H1 (cell line): ENCODE results near the gene ABHD1. TPM values are rescaled to one million over a fixed set of nuclear protein-coding genes. Genes with fewer than 3 reads are reported as not detected.
A peak's percentile ranks its signal among the peaks of the same experiment; 100 is the strongest.

Source experiments
- CTCF ChIA-PET: fragments of 300-600 bp; sonication (Branson Sonifier 250); formaldehyde crosslinking; loops from one replicate; lab custom pipeline; 2021; ENCODE audit not compliant: partially characterized antibody; lab: Charles Lee
- POLR2A ChIA-PET: fragments of 300-600 bp; sonication (Branson Sonifier 250); formaldehyde crosslinking; loops from one replicate; lab custom pipeline; 2021; ENCODE audit warnings: inconsistent platforms; ENCODE audit not compliant: partially characterized antibody; lab: Charles Lee
- DNase-seq, 2 experiments: peaks; one replicate each; pipeline versions ENCODE4 v3.0.0 to v3.0.0-alpha.2; 2010 to 2022; ENCODE audit warnings: low spot score in 2 of 2, low read depth in 1 of 2, mixed read lengths in 1 of 2
- FAIRE-seq: peaks from 2 replicates; lab custom pipeline; 2011; peaks lifted over from hg19 to GRCh38; lab: Jason Lieb, UNC
- H2AFZ ChIP-seq: 2 replicates; pipeline ENCODE4 v1.8.1; 2012; ENCODE audit warnings: low read length, inconsistent platforms
- H2AK5ac ChIP-seq: 2 replicates; pipeline ENCODE4 v1.6.1; 2013; ENCODE audit warnings: low read depth, low read length
- H2BK120ac ChIP-seq: replicated peaks from 2 replicates; pipeline ENCODE3; 2013; ENCODE audit warnings: low read depth, low read length, inconsistent platforms
- H2BK12ac ChIP-seq: 2 replicates; pipeline ENCODE4 v1.6.1; 2013; ENCODE audit warnings: low read depth, low read length
- H2BK15ac ChIP-seq: 2 replicates; pipeline ENCODE4 v1.6.1; 2013; ENCODE audit warnings: low read length
- H2BK20ac ChIP-seq: 2 replicates; pipeline ENCODE4 v1.6.1; 2013; ENCODE audit warnings: low read length
- H2BK5ac ChIP-seq: 2 replicates; pipeline ENCODE4 v1.6.1; 2013; ENCODE audit warnings: low read depth, low read length
- H3K14ac ChIP-seq: 2 replicates; pipeline ENCODE4 v1.6.1; 2013; ENCODE audit warnings: inconsistent platforms; ENCODE audit not compliant: insufficient read length
- H3K18ac ChIP-seq: 2 replicates; pipeline ENCODE4 v1.6.1; 2013; ENCODE audit warnings: low read length; ENCODE audit errors: extremely low read depth
- H3K23ac ChIP-seq: 2 replicates; pipeline ENCODE4 v1.6.1; 2013; ENCODE audit warnings: inconsistent platforms; ENCODE audit not compliant: insufficient read length
- H3K23me2 ChIP-seq: 2 replicates; pipeline ENCODE4 v1.6.1; 2013; ENCODE audit warnings: low read depth, low read length
- H3K27ac ChIP-seq: 2 replicates; pipeline ENCODE4 v1.6.1; 2011; ENCODE audit warnings: low read depth, low read length, inconsistent platforms
- H3K27me3 ChIP-seq, 4 experiments: replicated peaks in 1 of 4; 1 replicate in 1 of 4; 2 replicates in 3 of 4; pipeline versions ENCODE4 v1.6.1 to v1.8.1; 2011 to 2013; ENCODE audit warnings: low read length in 3 of 4, mild to moderate bottlenecking in 3 of 4, inconsistent platforms in 2 of 4, mixed read lengths in 2 of 4, moderate library complexity in 1 of 4; ENCODE audit not compliant: control insufficient read depth in 3 of 4, insufficient read depth in 3 of 4; ENCODE audit errors: extremely low read depth in 1 of 4
- H3K36me3 ChIP-seq, 4 experiments: 2 replicates each; pipeline versions ENCODE4 v1.6.1 to v1.8.1; 2011 to 2013; ENCODE audit warnings: mild to moderate bottlenecking in 4 of 4, low read length in 3 of 4, moderate library complexity in 2 of 4, control low read depth in 1 of 4, inconsistent platforms in 1 of 4; ENCODE audit not compliant: insufficient read depth in 4 of 4, control insufficient read depth in 2 of 4
- H3K4ac ChIP-seq: replicated peaks from 2 replicates; pipeline ENCODE3; 2013; ENCODE audit warnings: low read length, low read depth, mixed read lengths, inconsistent platforms; ENCODE audit not compliant: insufficient read length
- H3K4me1 ChIP-seq, 4 experiments: replicated peaks in 1 of 4; 1 replicate in 1 of 4; 2 replicates in 3 of 4; pipeline versions ENCODE4 v1.6.1 to v1.8.1; 2011 to 2013; ENCODE audit warnings: low read length in 3 of 4, inconsistent platforms in 2 of 4, mixed read lengths in 1 of 4; ENCODE audit not compliant: insufficient read depth in 4 of 4, control insufficient read depth in 3 of 4
- H3K4me2 ChIP-seq, 2 experiments: 2 replicates each; pipeline versions ENCODE4 v1.6.1 to v1.8.1; 2011 to 2013; ENCODE audit warnings: low read depth in 2 of 2, low read length in 2 of 2, control low read depth in 1 of 2, inconsistent platforms in 1 of 2, mild to moderate bottlenecking in 1 of 2; ENCODE audit not compliant: insufficient read depth in 1 of 2
- H3K4me3 ChIP-seq, 4 experiments: fragments of 200-600, 300-600 bp in 1 of 4; sonication (generic), shearing (Covaris generic), sonication (Bioruptor Twin) in 1 of 4; 2 replicates each; pipeline versions ENCODE4 v1.5.1 to v1.8.1; 2011 to 2016; ENCODE audit warnings: low read length in 4 of 4, low read depth in 3 of 4, control low read depth in 2 of 4, inconsistent platforms in 2 of 4, mild to moderate bottlenecking in 2 of 4, mixed read lengths in 1 of 4, moderate library complexity in 1 of 4; ENCODE audit not compliant: insufficient read depth in 2 of 4; ENCODE audit errors: extremely low read depth in 1 of 4
- H3K56ac ChIP-seq: replicated peaks from 2 replicates; pipeline ENCODE3; 2013; ENCODE audit warnings: low read depth, mild to moderate bottlenecking, mixed read lengths, low read length, inconsistent platforms; ENCODE audit not compliant: insufficient read length
- H3K79me1 ChIP-seq: 2 replicates; pipeline ENCODE4 v1.6.1; 2013; ENCODE audit warnings: low read depth, low read length, control low read depth
- H3K79me2 ChIP-seq, 2 experiments: 2 replicates each; pipeline versions ENCODE4 v1.6.1 to v1.8.1; 2012 to 2013; ENCODE audit warnings: low read length in 2 of 2, mild to moderate bottlenecking in 2 of 2, inconsistent platforms in 1 of 2; ENCODE audit not compliant: insufficient read depth in 2 of 2, control insufficient read depth in 1 of 2
- H3K9ac ChIP-seq, 4 experiments: replicated peaks in 1 of 4; 1 replicate in 1 of 4; 2 replicates in 3 of 4; pipeline versions ENCODE4 v1.6.1 to v1.8.1; 2011 to 2013; ENCODE audit warnings: low read depth in 3 of 4, low read length in 3 of 4, control low read depth in 2 of 4, mild to moderate bottlenecking in 2 of 4, moderate library complexity in 2 of 4, inconsistent platforms in 1 of 4; ENCODE audit errors: extremely low read depth in 1 of 4
- H3K9me3 ChIP-seq, 2 experiments: 2 replicates each; pipeline versions ENCODE4 v1.6.1 to v1.8.1; 2012 to 2013; ENCODE audit warnings: mild to moderate bottlenecking in 2 of 2, moderate library complexity in 2 of 2, control low read depth in 1 of 2, inconsistent platforms in 1 of 2, low read depth in 1 of 2, low read length in 1 of 2, mixed read lengths in 1 of 2; ENCODE audit not compliant: insufficient read depth in 2 of 2
- H4K20me1 ChIP-seq, 2 experiments: replicated peaks in 1 of 2; 2 replicates each; pipeline versions ENCODE3 to v1.8.1; 2011 to 2013; ENCODE audit warnings: inconsistent platforms in 2 of 2, low read length in 2 of 2, mild to moderate bottlenecking in 1 of 2; ENCODE audit not compliant: insufficient read depth in 2 of 2, control insufficient read depth in 1 of 2
- H4K5ac ChIP-seq: 2 replicates; pipeline ENCODE4 v1.6.1; 2013; ENCODE audit warnings: low read length, low read depth, mixed read lengths, inconsistent platforms; ENCODE audit not compliant: insufficient read length
- H4K8ac ChIP-seq: 2 replicates; pipeline ENCODE4 v1.8.0; 2013; ENCODE audit warnings: mild to moderate bottlenecking, moderate library complexity, low read length, inconsistent platforms; ENCODE audit not compliant: insufficient read depth; ENCODE audit errors: extremely low read depth
- H4K91ac ChIP-seq: replicated peaks from 2 replicates; pipeline ENCODE3; 2013; ENCODE audit warnings: low read length, mixed read lengths, inconsistent platforms; ENCODE audit not compliant: insufficient read length
- ASH2L ChIP-seq: fragments of 200-600, 300-600 bp; sonication (generic); IDR thresholded peaks from one replicate; pipeline ENCODE4 v1.7.1; 2017; ENCODE audit warnings: low read length
- CBX8 ChIP-seq: fragments of 300-800, 300-1000 bp; sonication (generic); IDR thresholded peaks from 2 replicates; pipeline ENCODE4 v1.7.1; 2016; ENCODE audit warnings: low read depth, low read length, borderline replicate concordance
- EGR1 ChIP-seq: IDR thresholded peaks from 2 replicates; pipeline ENCODE4 v1.6.1; 2011; ENCODE audit warnings: low read depth, low read length, borderline replicate concordance
- FOSL1 ChIP-seq: IDR thresholded peaks from 2 replicates; pipeline ENCODE4 v1.6.1; 2011; ENCODE audit warnings: mild to moderate bottlenecking, low read depth, low read length, moderate library complexity; ENCODE audit not compliant: insufficient read depth
- KDM1A ChIP-seq: fragments of 200-600, 300-600 bp; sonication (generic); IDR thresholded peaks from 2 replicates; pipeline ENCODE4 v1.7.1; 2016; ENCODE audit warnings: mild to moderate bottlenecking, low read length, borderline replicate concordance
- PHF8 ChIP-seq: fragments of 200-600 bp; sonication (generic); conservative IDR thresholded peaks from 2 replicates; pipeline ENCODE4 v1.7.1; 2012; ENCODE audit warnings: low read depth, mild to moderate bottlenecking, inconsistent platforms, low read length, moderate library complexity
- SP1 ChIP-seq: IDR thresholded peaks from 2 replicates; pipeline ENCODE4 v1.6.1; 2011; ENCODE audit warnings: low read depth, low read length
- SRF ChIP-seq: IDR thresholded peaks from 2 replicates; pipeline ENCODE4 v1.6.1; 2011; ENCODE audit warnings: mild to moderate bottlenecking, low read depth, low read length, moderate library complexity
- TBP ChIP-seq: IDR thresholded peaks from 2 replicates; pipeline ENCODE4 v1.6.1; 2011; ENCODE audit warnings: low read depth, low read length, improper control_type of control experiment
- TEAD4 ChIP-seq: IDR thresholded peaks from 2 replicates; pipeline ENCODE4 v1.6.1; 2012; ENCODE audit warnings: low read depth, low read length, inconsistent platforms, mixed read lengths
- YY1 ChIP-seq: IDR thresholded peaks from 2 replicates; pipeline ENCODE4 v1.6.1; 2011; ENCODE audit warnings: low read depth, mild to moderate bottlenecking, low read length
- ZNF274 ChIP-seq: IDR thresholded peaks from 2 replicates; pipeline ENCODE4 v1.7.0; 2012; ENCODE audit warnings: low read length, borderline replicate concordance; ENCODE audit errors: extremely low read depth
- WGBS, 2 experiments: shearing (Covaris generic) in 1 of 2; methylation state at CpG; one replicate each; pipeline versions ENCODE4 v1.1.6 to v1.1.7; 2013 to 2015; ENCODE audit warnings: low lambda C conversion rate in 2 of 2, mixed read lengths in 2 of 2, inconsistent platforms in 1 of 2, low coverage in 1 of 2, missing lambda C conversion rate in 1 of 2; ENCODE audit not compliant: insufficient replicate concordance in 2 of 2, insufficient coverage in 1 of 2, insufficient read length in 1 of 2; ENCODE audit errors: extremely low coverage in 1 of 2, missing lambda C conversion rate in 1 of 2; 5-methylcytosine and 5-hydroxymethylcytosine counted together
- polyA plus RNA-seq, 7 experiments: library from polyadenylated mRNA; depleted of rRNA in 3 of 7; stranded (reverse) in 5 of 7; unstranded in 2 of 7; fragments of >200 nt in 5 of 7; fragments of 200-250 nt in 2 of 7; gene quantifications; 1 replicate in 5 of 7; 2 replicates in 1 of 7; 4 replicates in 1 of 7; pipeline versions ENCODE4 v1.2.1 to v1.2.3, GENCODE V29; 2011 to 2013; ENCODE audit warnings: missing spikeins in 2 of 7, mixed read lengths in 2 of 7
- total RNA-seq: library from RNA; stranded (reverse); fragmentation: NEBNext Ultra II Directional; extraction: Animal tissue kit (Norgen Biotek cat#: 25700); gene quantifications from 2 replicates; pipeline ENCODE4 v1.2.1, GENCODE V29; 2021

Gene ABHD1
- total and polyA plus RNA-seq, 2 of the 8 experiments (the other 6 are each of a cell fraction or from before 2014, with no cell fraction given), result 0.20 to 1.1 TPM

GRCh38 chr2:27079233-27080139 lies 44.1 kb upstream of the ABHD1 start:
- H2BK15ac ChIP-seq, result peak overlapping the region; percentile 88; the same call in 1 of the 2 replicates
- H3K27ac ChIP-seq, result no peak overlapping the region
- H3K9ac ChIP-seq, result no peak overlapping the region
- no peak overlapping the region for H3K14ac ChIP-seq
- 92% methylated on average over 14 of the region's 14 CpGs; no CpG with 5 or more reads in 1 of the 2 experiments for WGBS, 2 experiments
- no peak overlapping the region for H3K56ac ChIP-seq
- no peaks in the 10 kb centered on the region for H3K36me3 ChIP-seq
- POLR2A ChIA-PET, result interaction anchor here (0.7 to 1.6 kb wide), 5 partner anchors 24 to 164 kb away, joined by 3 to 5 read pairs (median 3); partner anchors contain the start of gene AGBL5
- no peaks in the 10 kb centered on the region for H4K20me1 ChIP-seq
- H2AK5ac ChIP-seq, result 0 out of 2 replicates have a peak overlapping the region, but pooled peaks have one; percentile 11
- 0 out of 4 replicates have a peak overlapping the region, but pooled peaks of 1 of the 2 experiments have one; percentile 19 for H3K4me2 ChIP-seq
- H4K8ac ChIP-seq, result peak overlapping the region; percentile 64; the same call in 1 of the 2 replicates
- CTCF ChIA-PET, result interaction anchor here (1.4 to 16.5 kb wide), 7 partner anchors 15 to 227 kb away, joined by 3 to 160 read pairs (median 4); partner anchors contain the start of gene AGBL5
- DNase-seq (no peak), FAIRE-seq (no peak)
- no peak overlapping the region for H2BK5ac ChIP-seq
- H3K23me2 ChIP-seq, result peaks cover 5% of the 10 kb centered on the region; the same call in 1 of the 2 replicates
- no peaks in the 10 kb centered on the region for H3K9me3 ChIP-seq
- no peak overlapping the region for H2BK20ac ChIP-seq
- peaks cover 0 to 3% (median 0%) of the 10 kb centered on the region in 4 experiments; a peak in 1 of 7 replicates for H3K27me3 ChIP-seq
- H2BK12ac ChIP-seq, result no peak overlapping the region
- no peak overlapping the region for H3K23ac ChIP-seq
- no peak overlapping the region for H2AFZ ChIP-seq
- no peaks in the 10 kb centered on the region for H3K79me1 ChIP-seq
- no peak overlapping the region for H4K5ac ChIP-seq
- H4K91ac ChIP-seq, result no peak overlapping the region
- no peak overlapping the region; the same call in 1 of the 2 replicates for H3K18ac ChIP-seq
- no peak overlapping the region for H2BK120ac ChIP-seq
- H3K4ac ChIP-seq, result no peak overlapping the region
- no peaks in the 10 kb centered on the region for H3K79me2 ChIP-seq
- peaks cover 0 to 19% (median 13%) of the 10 kb centered on the region in 4 experiments; a peak in 6 of 7 replicates for H3K4me1 ChIP-seq
- no peak overlapping the region for H3K4me3 ChIP-seq
- no peak for TF ChIP-seq TBP
- no peak for TF ChIP-seq FOSL1
- TF ChIP-seq ZNF274, result no peak
- no peak for TF ChIP-seq TEAD4
- TF ChIP-seq YY1, result no peak
- no peak for TF ChIP-seq EGR1
- no peak for TF ChIP-seq CBX8
- no peak for TF ChIP-seq PHF8
- no peak for TF ChIP-seq ASH2L
- TF ChIP-seq KDM1A, result no peak
- no peak for TF ChIP-seq SP1
- TF ChIP-seq SRF, result no peak
